MCF 10A (cell line): ENCODE measurements around the gene MAP3K5. TPM values are rescaled to one million over a fixed set of nuclear protein-coding genes. Genes with fewer than 3 reads are reported as not detected.
"Not testable (repeated sequence)": the region's sequence is repeated elsewhere in the genome, so short reads cannot be mapped to it uniquely, and the experiment has no call there.

ENCODE experiments used
- BruUV-seq: library from RNA; stranded (reverse); fragments of 400-500 nt; replicated peaks from 2 replicates; lab custom pipeline; 2021; lab: Mats Ljungman, UMichigan
- CTCF ChIA-PET: fragments of 300-600 bp; sonication (Branson Sonifier 250); formaldehyde crosslinking; extraction: SDS; loops from one replicate; lab custom pipeline; 2021; ENCODE audit warnings: antibody characterized with exemption, inconsistent platforms; lab: Yijun Ruan, JAX
- POLR2A ChIA-PET: fragments of 300-600, 350-650 bp; sonication (Branson Sonifier 250); formaldehyde crosslinking; extraction: SDS; loops from one replicate; lab custom pipeline; 2020; ENCODE audit warnings: antibody characterized with exemption, inconsistent platforms; lab: Yijun Ruan, JAX
- DNase-seq: peaks from one replicate; pipeline ENCODE4 v3.0.0-alpha.2; 2018; ENCODE audit not compliant: unreplicated experiment
- H3K27ac Mint-ChIP-seq: one replicate; pipeline ENCODE4 v1.8.0; 2022; ENCODE audit warnings: mild to moderate bottlenecking, low read depth, mixed read lengths; ENCODE audit not compliant: unreplicated experiment
- H3K27me3 Mint-ChIP-seq: one replicate; pipeline ENCODE4 v1.8.0; 2022; ENCODE audit warnings: mixed read lengths; ENCODE audit not compliant: insufficient read depth, unreplicated experiment
- H3K36me3 Mint-ChIP-seq: one replicate; pipeline ENCODE4 v1.8.0; 2022; ENCODE audit warnings: mild to moderate bottlenecking, moderate library complexity, mixed read lengths; ENCODE audit not compliant: insufficient read depth, unreplicated experiment
- H3K4me1 Mint-ChIP-seq: one replicate; pipeline ENCODE4 v1.8.0; 2022; ENCODE audit warnings: mixed read lengths; ENCODE audit not compliant: insufficient read depth, unreplicated experiment
- H3K4me3 Mint-ChIP-seq: one replicate; pipeline ENCODE4 v1.8.0; 2022; ENCODE audit warnings: mild to moderate bottlenecking, moderate library complexity, mixed read lengths; ENCODE audit not compliant: unreplicated experiment
- H3K9me3 Mint-ChIP-seq: one replicate; pipeline ENCODE4 v1.8.0; 2022; ENCODE audit warnings: mixed read lengths; ENCODE audit not compliant: unreplicated experiment
- CTCF ChIP-seq: fragments of 200-600 bp; IDR thresholded peaks from one replicate; pipeline ENCODE4 v1.8.0; 2022; ENCODE audit warnings: antibody characterized with exemption, mild to moderate bottlenecking; ENCODE audit not compliant: unreplicated experiment
- intact Hi-C: fragments of 100-400 bp; cut with micrococcal nuclease; formaldehyde crosslinking; loops from 2 replicates; pipeline ENCODE4 v1.14.1; 2022
- total RNA-seq: library from RNA; stranded (reverse); gene quantifications from 2 replicates; pipeline ENCODE4 v1.2.3, GENCODE V29; 2022

MAP3K5 gene
- total RNA-seq, 1 experiment from 2014 or later, result 8.4 TPM

GRCh38 chr6:136820561-136820960, 28.3 kb upstream of the MAP3K5 start:
- BruUV-seq, result no TSS peak
- TF ChIP-seq CTCF, result no peak
- H3K36me3 Mint-ChIP-seq, result peaks cover 7% of the 10 kb centered on the region
- CTCF ChIA-PET, result interaction anchor here (0.8 to 1.1 kb wide), 2 partner anchors 11 to 28 kb away, joined by 4 to 5 read pairs; partner anchors contain the start of gene MAP3K5
- no peak for DNase-seq
- POLR2A ChIA-PET, result no interaction called here
- no peaks in the 10 kb centered on the region for H3K9me3 Mint-ChIP-seq
- no peak overlapping the region for H3K4me3 Mint-ChIP-seq
- no peak overlapping the region for H3K27ac Mint-ChIP-seq
- H3K27me3 Mint-ChIP-seq, result no peaks in the 10 kb centered on the region
- H3K4me1 Mint-ChIP-seq, result no peaks in the 10 kb centered on the region
- intact Hi-C loops, result no loop called here

- no peak overlapping the region for H3K27ac Mint-ChIP-seq
- BruUV-seq, result no TSS peak
- H3K27me3 Mint-ChIP-seq, result no peaks in the 10 kb centered on the region
- H3K4me1 Mint-ChIP-seq, result no peaks in the 10 kb centered on the region
- H3K9me3 Mint-ChIP-seq, result no peaks in the 10 kb centered on the region
- DNase-seq, result no peak
- no peaks in the 10 kb centered on the region for H3K36me3 Mint-ChIP-seq
- intact Hi-C loops, result no loop called here
- TF ChIP-seq CTCF, result no peak
- POLR2A ChIA-PET, result no interaction called here
- CTCF ChIA-PET, result interaction anchor here (0.8 kb wide), 1 partner anchor 199 kb away, joined by 4 read pairs; no protein-coding TSS in a partner anchor
- no peak overlapping the region for H3K4me3 Mint-ChIP-seq
These were observed 24.4 kb upstream of the MAP3K5 start for GRCh38 chr6:136816656-136817055.

- H3K9me3 Mint-ChIP-seq, DNase-seq, H3K4me3 Mint-ChIP-seq, H3K4me1 Mint-ChIP-seq, H3K36me3 Mint-ChIP-seq, H3K27me3 Mint-ChIP-seq, H3K27ac Mint-ChIP-seq, CTCF ChIA-PET, POLR2A ChIA-PET, intact Hi-C loops, BruUV-seq: not testable (repeated sequence)
These were observed 23.3 kb upstream of the MAP3K5 start for GRCh38 chr6:136815608-136816007.

GRCh38 chr6:136812174-136812573, 19.9 kb upstream of the MAP3K5 start:
- H3K36me3 Mint-ChIP-seq, result no peaks in the 10 kb centered on the region
- CTCF ChIA-PET, result interaction anchor here (0.6 to 1.3 kb wide), 3 partner anchors 20 to 291 kb away, joined by 3 read pairs; partner anchors contain the start of gene MAP3K5
- no peaks in the 10 kb centered on the region for H3K4me1 Mint-ChIP-seq
- no peak for DNase-seq
- intact Hi-C loops, result no loop called here
- H3K27ac Mint-ChIP-seq, result no peak overlapping the region
- H3K4me3 Mint-ChIP-seq, result no peak overlapping the region
- TF ChIP-seq CTCF, result no peak
- H3K27me3 Mint-ChIP-seq, result no peaks in the 10 kb centered on the region
- H3K9me3 Mint-ChIP-seq, result no peaks in the 10 kb centered on the region
- no TSS peak for BruUV-seq
- POLR2A ChIA-PET, result interaction anchor here (1.5 kb wide), 1 partner anchor 10 kb away, joined by 4 read pairs; the partner anchor contains the start of gene PEX7
